Panc1 (cell line): ENCODE data around the gene GPR153. TPM values are rescaled to one million over a fixed set of nuclear protein-coding genes. Genes with fewer than 3 reads are reported as not detected.

Experiments used
- ATAC-seq: fragments of 200-7000 bp; cut with Tn5 transposase; 2 replicates; pipeline ENCODE4 v1.9.1; 2020; ENCODE audit warnings: mild to moderate bottlenecking, moderate library complexity
- BruUV-seq: library from RNA; stranded (reverse); fragments of 400-500 nt; replicated peaks from 2 replicates; lab custom pipeline; 2021; lab: Mats Ljungman, UMichigan
- CTCF ChIA-PET: fragments of 300-600 bp; sonication (Branson Sonifier 250); formaldehyde crosslinking; loops from one replicate; lab custom pipeline; 2022; ENCODE audit warnings: antibody characterized with exemption; lab: Charles Lee
- POLR2A ChIA-PET: fragments of 300-600 bp; sonication (Branson Sonifier 250); formaldehyde crosslinking; loops from one replicate; lab custom pipeline; 2022; ENCODE audit warnings: antibody characterized with exemption; lab: Charles Lee
- DNase-seq: peaks from one replicate; pipeline ENCODE4 v3.0.0-alpha.2; 2010; ENCODE audit warnings: low read depth, low spot score
- H3K27ac ChIP-seq: 2 replicates; pipeline ENCODE4 v1.5.1; 2011; ENCODE audit warnings: mild to moderate bottlenecking, low read length, inconsistent platforms
- H3K27me3 ChIP-seq: fragments of 200-500 bp; sonication (Bioruptor generic); 2 replicates; pipeline ENCODE4 v1.6.0; 2014; ENCODE audit warnings: low read length, inconsistent platforms; ENCODE audit not compliant: control insufficient read depth, insufficient read depth
- H3K36me3 ChIP-seq: fragments of 200-500 bp; sonication (Bioruptor generic); 2 replicates; pipeline ENCODE4 v1.5.1; 2014; ENCODE audit warnings: inconsistent platforms, mild to moderate bottlenecking, low read length, moderate library complexity; ENCODE audit not compliant: control insufficient read depth, insufficient read depth
- H3K4me1 ChIP-seq: 2 replicates; pipeline ENCODE4 v1.5.1; 2011; ENCODE audit warnings: inconsistent platforms, mild to moderate bottlenecking, low read length, moderate library complexity; ENCODE audit not compliant: control insufficient read depth, insufficient read depth
- H3K4me3 ChIP-seq, 2 experiments: 2 replicates each; pipeline ENCODE4 v1.5.1; 2011 to 2012; ENCODE audit warnings: low read depth in 2 of 2, low read length in 2 of 2, mild to moderate bottlenecking in 2 of 2, inconsistent platforms in 1 of 2, moderate library complexity in 1 of 2
- H3K9me3 ChIP-seq: fragments of 200-500 bp; sonication (Bioruptor generic); 2 replicates; pipeline ENCODE4 v1.5.1; 2014; ENCODE audit warnings: low read depth, mild to moderate bottlenecking, inconsistent platforms, low read length, moderate library complexity; ENCODE audit not compliant: control insufficient read depth, insufficient read depth
- POLR2AphosphoS5 ChIP-seq: IDR thresholded peaks from 2 replicates; pipeline ENCODE4 v1.6.1; 2012; ENCODE audit warnings: mild to moderate bottlenecking, low read depth, low read length, moderate library complexity
- SIN3A ChIP-seq: IDR thresholded peaks from 2 replicates; pipeline ENCODE4 v1.6.1; 2012; ENCODE audit warnings: low read depth, mild to moderate bottlenecking, low read length, moderate library complexity, borderline replicate concordance; ENCODE audit not compliant: insufficient read depth
- TCF7L2 ChIP-seq: IDR thresholded peaks from 2 replicates; pipeline ENCODE4 v1.6.1; 2011; ENCODE audit warnings: mild to moderate bottlenecking, low read depth, low read length, inconsistent platforms
- in situ Hi-C: cut with HindIII; loops from 2 replicates; pipeline ENCODE4 v1.10.0; 2016; ENCODE audit warnings: low sequenced_read_pairs, low pct_unique_long_range_greater_than_20kb
- intact Hi-C: fragments of 100-400 bp; cut with micrococcal nuclease; formaldehyde crosslinking; loops from one replicate; pipeline ENCODE4 v1.10.0; 2022; ENCODE audit not compliant: unreplicated experiment
- total RNA-seq: library from RNA; stranded (reverse); gene quantifications from one replicate; pipeline ENCODE4 v1.2.1, GENCODE V29; 2021; ENCODE audit not compliant: unreplicated experiment
- TF ChIP-seq, protein P1 (sequence below), 2 experiments: IDR thresholded peaks; 2 replicates each; pipeline ENCODE4 v1.6.1; 2011 to 2012; ENCODE audit warnings: low read depth in 2 of 2, control low read depth in 1 of 2, low read length in 1 of 2, mild to moderate bottlenecking in 1 of 2, moderate library complexity in 1 of 2; ENCODE audit not compliant: insufficient read depth in 1 of 2
- TF ChIP-seq, protein P2 (sequence below): fragments of 450-650 bp; IDR thresholded peaks from 2 replicates; pipeline ENCODE4 v1.5.1; 2017; ENCODE audit warnings: mild to moderate bottlenecking

GPR153 gene
- total RNA-seq, 1 experiment from 2014 or later: 5.5 TPM

GRCh38 chr1:6274622-6275139, 13.8 kb upstream of the GPR153 start:
- no peak for DNase-seq
- intact Hi-C loops: no loop called here
- ChIA-PET POLR2A (no interaction called here), CTCF (no interaction called here)
- Histone ChIP-seq H3K4me1 (no peaks in the 10 kb centered on the region), H3K27me3 (no peaks in the 10 kb centered on the region), H3K27ac (no peak overlapping the region), H3K4me3 (no peak overlapping the region), H3K9me3 (no peaks in the 10 kb centered on the region), H3K36me3 (no peaks in the 10 kb centered on the region)
- TF ChIP-seq SIN3A: no peak
- TF ChIP-seq TCF7L2: no peak
- no peak for TF ChIP-seq POLR2AphosphoS5
- TF ChIP-seq, protein P1, sequence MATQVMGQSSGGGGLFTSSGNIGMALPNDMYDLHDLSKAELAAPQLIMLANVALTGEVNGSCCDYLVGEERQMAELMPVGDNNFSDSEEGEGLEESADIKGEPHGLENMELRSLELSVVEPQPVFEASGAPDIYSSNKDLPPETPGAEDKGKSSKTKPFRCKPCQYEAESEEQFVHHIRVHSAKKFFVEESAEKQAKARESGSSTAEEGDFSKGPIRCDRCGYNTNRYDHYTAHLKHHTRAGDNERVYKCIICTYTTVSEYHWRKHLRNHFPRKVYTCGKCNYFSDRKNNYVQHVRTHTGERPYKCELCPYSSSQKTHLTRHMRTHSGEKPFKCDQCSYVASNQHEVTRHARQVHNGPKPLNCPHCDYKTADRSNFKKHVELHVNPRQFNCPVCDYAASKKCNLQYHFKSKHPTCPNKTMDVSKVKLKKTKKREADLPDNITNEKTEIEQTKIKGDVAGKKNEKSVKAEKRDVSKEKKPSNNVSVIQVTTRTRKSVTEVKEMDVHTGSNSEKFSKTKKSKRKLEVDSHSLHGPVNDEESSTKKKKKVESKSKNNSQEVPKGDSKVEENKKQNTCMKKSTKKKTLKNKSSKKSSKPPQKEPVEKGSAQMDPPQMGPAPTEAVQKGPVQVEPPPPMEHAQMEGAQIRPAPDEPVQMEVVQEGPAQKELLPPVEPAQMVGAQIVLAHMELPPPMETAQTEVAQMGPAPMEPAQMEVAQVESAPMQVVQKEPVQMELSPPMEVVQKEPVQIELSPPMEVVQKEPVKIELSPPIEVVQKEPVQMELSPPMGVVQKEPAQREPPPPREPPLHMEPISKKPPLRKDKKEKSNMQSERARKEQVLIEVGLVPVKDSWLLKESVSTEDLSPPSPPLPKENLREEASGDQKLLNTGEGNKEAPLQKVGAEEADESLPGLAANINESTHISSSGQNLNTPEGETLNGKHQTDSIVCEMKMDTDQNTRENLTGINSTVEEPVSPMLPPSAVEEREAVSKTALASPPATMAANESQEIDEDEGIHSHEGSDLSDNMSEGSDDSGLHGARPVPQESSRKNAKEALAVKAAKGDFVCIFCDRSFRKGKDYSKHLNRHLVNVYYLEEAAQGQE (IDR thresholded peaks at IDR 0.05; ENCODE audit: insufficient read depth in 1 of 2, low read depth in 2 of 2, low read length in 1 of 2): no peak
- TF ChIP-seq, protein P2, sequence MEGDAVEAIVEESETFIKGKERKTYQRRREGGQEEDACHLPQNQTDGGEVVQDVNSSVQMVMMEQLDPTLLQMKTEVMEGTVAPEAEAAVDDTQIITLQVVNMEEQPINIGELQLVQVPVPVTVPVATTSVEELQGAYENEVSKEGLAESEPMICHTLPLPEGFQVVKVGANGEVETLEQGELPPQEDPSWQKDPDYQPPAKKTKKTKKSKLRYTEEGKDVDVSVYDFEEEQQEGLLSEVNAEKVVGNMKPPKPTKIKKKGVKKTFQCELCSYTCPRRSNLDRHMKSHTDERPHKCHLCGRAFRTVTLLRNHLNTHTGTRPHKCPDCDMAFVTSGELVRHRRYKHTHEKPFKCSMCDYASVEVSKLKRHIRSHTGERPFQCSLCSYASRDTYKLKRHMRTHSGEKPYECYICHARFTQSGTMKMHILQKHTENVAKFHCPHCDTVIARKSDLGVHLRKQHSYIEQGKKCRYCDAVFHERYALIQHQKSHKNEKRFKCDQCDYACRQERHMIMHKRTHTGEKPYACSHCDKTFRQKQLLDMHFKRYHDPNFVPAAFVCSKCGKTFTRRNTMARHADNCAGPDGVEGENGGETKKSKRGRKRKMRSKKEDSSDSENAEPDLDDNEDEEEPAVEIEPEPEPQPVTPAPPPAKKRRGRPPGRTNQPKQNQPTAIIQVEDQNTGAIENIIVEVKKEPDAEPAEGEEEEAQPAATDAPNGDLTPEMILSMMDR: no peak
- no TSS peak for BruUV-seq
- ATAC-seq: no peak
- in situ Hi-C loops: no loop called here

GRCh38 chr1:6274102-6274501, 13.2 kb upstream of the GPR153 start:
- ATAC-seq (no peak), DNase-seq (no peak)
- in situ Hi-C loops (no loop called here), intact Hi-C loops (no loop called here)
- no peaks in the 10 kb centered on the region for H3K4me1 ChIP-seq
- no peak overlapping the region for H3K4me3 ChIP-seq
- no peaks in the 10 kb centered on the region for H3K27me3 ChIP-seq
- H3K9me3 ChIP-seq: no peaks in the 10 kb centered on the region
- H3K36me3 ChIP-seq: no peaks in the 10 kb centered on the region
- ChIA-PET CTCF (no interaction called here), POLR2A (no interaction called here)
- no peak overlapping the region for H3K27ac ChIP-seq
- BruUV-seq: no TSS peak
- TF ChIP-seq SIN3A (no peak), POLR2AphosphoS5 (no peak), TCF7L2 (no peak)
- TF ChIP-seq, protein P1 (IDR thresholded peaks at IDR 0.05; ENCODE audit: insufficient read depth in 1 of 2, low read depth in 2 of 2, low read length in 1 of 2): no peak
- TF ChIP-seq, protein P2: no peak
